NCI-H69 (cell line): ENCODE measurements around the gene CNN2.

Experiments
- DNase-seq: peaks from one replicate; lab custom pipeline; 2025; lab: John Stamatoyannopoulos, UW

Gene CNN2

DNA sequence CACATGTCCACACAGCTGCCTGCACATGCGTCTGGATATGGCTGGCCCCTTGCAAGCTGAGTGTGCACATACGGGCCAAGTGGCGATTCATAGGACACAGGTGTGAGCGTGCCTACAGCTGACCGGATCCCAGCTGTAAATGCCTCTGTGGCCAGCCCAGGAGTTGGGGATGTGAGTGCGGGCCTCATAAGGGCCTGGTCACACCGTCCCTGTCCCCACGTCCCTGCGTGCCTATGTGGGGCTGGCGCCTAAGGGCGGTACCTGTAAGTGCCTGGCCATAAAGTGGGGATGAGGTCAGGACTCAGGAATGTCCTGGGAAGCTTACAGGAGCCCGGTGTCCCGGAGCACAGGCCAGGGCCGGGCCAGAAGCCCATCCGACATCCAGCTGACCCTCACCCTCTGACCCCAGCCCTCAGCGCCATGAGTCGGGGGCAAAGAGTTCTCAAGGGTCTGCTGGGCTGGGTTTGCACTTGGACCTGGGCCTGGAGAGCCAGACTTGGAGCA, 39.2 kb downstream of the CNN2 start:
- no peak for DNase-seq

DNA sequence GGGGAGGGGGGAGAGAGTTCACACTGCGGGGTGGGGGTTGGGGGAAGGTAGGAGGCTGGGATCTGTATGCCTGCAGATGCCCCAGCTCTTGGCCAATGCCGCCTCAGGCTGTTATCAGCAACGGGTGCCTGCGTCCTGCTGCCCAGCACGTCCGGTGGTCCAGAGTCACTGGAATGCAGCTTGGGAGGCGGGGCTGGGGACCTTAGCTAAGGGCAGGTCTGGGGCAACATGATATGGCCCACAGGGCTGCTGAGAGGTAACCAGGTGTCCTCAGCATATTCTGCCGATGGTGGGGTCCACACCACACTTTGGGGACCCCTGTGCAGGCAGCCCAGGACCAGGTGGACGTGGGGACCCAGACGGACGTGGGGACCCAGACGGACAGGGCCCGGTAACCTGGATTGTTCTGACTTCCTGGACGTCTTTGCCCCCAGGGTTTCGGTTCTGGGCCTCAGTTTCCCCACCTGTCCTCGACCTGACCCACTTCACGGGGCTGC, 39.9 kb downstream of the CNN2 start:
- DNase-seq: no peak

GRCh38 chr19:1066748-1067340, 40.4 kb downstream of the CNN2 start, which contains the start of gene ARHGAP45:
Gene ARHGAP45 (plus strand): TSS chr19:1067167. CDS start chr19:1067406, 239 bp downstream.
- peak; percentile 71 for DNase-seq

DNA sequence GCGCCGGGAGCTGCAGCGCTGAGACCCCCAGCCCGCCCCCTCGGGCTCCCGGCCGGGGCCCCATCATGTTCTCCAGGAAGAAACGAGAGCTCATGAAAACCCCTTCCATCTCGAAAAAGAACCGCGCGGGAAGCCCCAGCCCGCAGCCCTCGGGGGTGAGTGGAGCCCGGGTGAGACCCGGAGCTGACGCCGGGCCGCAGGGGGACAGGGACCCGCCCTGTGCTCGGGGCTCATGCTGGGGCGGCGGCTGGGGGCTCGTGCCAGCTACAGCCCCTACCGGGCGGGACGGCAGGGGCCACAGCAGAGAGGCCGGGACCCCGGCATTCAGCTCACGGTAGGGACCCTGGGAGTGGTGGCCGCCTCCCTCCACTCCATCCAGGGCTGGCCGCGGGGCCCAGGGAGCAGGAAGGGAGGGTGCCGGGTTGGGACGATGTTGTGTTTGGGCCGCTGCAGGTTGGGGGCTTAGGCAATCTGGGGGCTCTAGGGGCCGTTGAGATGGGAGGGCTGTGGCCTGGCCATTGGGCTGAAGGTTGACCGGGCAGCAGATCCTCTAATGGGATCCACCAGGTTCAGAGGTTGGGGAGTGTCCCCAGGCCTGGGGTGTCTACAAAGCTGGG, 41.0 kb downstream of the CNN2 start:
- no peak for DNase-seq

DNA sequence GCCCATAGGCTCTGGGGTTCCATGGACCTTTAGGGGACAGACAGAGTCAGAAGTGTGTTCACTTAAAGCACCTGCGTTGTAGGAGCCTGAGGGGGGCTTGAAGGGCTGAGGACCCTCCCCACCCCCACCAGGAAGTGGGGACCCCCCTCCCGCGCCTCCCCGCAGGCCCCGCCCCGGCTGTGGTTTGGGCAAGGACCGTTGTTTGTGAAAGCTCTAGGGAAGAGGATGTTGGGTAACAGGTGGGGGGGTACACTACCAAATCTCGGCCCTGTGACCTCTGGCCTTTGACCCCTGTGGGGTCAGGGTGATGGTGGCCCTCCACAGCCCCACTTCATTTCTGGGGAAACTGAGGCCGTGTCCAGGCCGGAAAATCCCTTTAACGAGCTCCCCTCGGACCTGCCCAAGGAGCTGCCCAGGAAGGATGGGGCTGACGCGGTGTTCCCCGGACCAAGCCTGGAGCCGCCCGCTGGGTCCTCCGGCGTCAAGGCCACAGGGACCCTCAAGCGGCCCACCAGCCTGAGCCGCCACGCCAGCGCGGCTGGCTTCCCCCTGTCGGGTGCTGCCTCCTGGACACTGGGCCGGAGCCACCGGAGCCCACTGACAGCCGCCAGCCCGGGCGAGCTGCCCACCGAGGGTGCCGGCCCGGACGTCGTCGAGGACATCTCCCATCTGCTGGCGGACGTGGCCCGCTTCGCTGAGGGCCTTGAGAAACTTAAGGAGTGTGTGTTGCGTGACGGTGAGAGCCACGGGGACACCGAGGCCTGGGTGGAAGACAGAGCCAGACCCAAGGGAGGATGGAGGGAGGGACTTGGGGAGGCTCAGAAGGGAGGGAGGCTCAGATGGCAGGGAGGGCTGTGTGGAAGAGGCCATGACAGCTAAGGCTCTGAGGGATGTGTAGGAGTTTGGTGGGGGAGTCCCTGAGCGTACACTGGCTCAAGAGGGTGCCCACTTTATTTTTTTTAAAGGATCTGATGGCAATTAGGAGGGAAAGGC, 41.9 kb downstream of the CNN2 start:
- DNase-seq: no peak

DNA sequence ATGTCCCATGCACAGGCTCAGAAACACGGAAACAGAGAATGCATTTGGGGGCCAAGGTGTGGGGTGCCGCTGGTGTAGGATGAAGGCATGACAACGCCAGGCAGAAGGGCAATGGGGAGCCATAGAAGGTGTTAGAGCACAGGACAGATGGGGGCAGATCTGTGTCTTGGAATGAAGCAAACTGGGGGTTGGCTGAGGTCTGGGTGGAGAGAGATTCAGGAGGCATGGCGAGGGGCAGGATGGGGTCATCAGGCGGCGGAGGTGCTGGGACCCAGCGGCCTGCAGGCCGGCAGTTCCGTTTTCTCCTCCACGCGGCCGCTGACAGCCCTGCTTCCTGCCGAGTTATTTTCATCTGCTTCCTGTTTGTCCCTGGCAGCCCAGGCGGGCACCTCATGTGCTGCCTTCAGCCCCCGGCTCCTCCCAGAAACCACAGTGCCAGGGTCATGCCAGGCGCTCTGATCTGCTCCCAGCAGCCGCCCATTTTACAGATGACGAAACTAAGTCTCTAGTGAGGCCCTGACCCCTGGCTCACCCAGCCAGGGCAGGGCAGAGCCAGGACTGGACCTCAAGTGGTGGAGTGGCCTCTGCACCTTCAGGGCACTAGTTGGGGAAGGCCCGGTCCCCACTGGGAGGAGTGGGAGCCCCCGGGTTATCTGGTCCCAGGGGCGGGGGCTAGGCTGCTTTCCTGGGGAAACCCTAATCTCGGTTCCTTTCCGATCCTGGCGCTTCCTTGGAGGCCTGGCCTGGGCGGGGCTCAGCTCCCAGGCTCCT, 42.8 kb downstream of the CNN2 start:
- DNase-seq: peak; percentile 51

- peak; percentile 37 for DNase-seq
Observed at GRCh38 chr19:1070576-1070930, 44.1 kb downstream of the CNN2 start.

DNA sequence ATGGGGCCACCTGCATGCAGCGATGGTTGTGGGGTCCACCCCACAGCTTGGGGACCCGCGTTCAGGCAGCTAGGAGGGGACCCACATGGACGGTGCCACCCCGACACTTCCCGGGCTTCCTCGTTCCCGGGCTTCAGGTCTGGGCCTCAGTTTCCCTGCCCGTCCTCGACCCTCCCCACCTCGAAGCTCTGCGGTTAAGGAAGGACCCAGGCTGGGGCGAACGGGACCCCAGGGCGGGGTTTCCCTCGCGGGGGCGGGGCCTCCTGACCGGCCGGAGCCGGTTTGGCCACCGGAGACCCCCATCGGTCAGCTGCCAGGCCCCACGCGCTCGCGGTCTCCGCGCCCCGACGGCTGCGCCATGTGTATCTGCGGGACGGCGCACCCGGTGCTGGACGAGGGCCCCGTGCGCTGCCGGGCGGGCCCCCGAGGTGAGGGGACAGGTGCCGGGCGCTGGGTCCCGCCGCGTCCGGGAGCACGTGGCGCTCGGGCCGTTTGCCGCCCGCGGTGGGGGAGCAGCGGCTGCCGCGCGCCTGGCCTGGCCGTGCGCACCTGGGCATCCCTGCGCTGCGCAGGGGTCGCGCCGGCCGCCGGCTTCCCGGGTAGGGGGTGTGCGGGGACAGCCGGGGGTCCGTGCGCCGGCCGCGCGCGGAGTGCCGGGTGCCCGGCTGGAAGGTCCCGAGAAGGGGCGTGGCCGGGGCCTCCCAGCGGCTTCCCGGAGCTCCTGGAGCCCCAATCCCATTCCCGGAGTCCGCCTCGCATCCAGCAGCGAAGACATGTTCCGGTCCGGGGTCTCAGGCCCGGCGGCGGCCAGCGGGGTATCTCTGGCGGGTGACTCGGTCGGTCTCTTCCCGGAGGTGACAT, 44.8 kb downstream of the CNN2 start:
- DNase-seq: peak; percentile 63

- no peak for DNase-seq
Observed at GRCh38 chr19:1072371-1073015, 46.1 kb downstream of the CNN2 start.

GRCh38 chr19:1073063-1073955, 46.9 kb downstream of the CNN2 start:
- no peak for DNase-seq

GRCh38 chr19:1073956-1074517, 47.6 kb downstream of the CNN2 start:
- no peak for DNase-seq

DNA sequence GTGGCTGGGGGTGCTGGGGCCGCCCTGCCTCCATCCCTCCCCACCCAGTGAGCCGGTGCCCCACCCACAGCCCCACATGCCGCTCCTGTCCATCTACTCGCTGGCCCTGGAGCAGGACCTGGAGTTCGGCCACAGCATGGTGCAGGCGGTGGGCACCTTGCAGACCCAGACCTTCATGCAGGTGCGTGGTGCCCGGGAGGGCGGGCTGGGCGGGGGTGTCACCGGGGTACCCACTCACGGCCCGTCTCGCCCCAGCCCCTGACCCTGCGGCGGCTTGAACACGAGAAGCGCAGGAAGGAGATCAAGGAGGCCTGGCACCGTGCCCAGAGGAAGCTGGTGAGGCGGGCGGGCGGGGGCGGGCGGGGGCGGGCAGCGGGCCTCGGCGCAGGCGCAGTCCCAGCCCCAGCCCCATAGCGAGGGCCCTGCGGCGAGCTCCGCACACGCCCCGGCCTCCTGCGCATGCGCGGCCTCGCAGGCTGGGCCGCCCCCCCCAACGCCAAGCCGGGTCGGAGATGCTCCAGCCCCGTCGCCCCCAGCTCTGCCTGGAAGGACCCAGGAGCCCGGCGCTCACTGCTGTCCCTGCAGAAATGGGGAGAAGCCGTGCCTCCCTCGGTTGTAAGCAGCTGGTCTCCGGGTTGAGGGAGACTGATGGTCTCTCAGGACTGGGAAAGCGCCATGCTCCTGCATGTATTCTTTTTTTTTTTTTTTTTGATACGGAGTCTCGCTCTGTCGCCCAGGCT, 48.3 kb downstream of the CNN2 start:
- DNase-seq: peak; percentile 97

DNA sequence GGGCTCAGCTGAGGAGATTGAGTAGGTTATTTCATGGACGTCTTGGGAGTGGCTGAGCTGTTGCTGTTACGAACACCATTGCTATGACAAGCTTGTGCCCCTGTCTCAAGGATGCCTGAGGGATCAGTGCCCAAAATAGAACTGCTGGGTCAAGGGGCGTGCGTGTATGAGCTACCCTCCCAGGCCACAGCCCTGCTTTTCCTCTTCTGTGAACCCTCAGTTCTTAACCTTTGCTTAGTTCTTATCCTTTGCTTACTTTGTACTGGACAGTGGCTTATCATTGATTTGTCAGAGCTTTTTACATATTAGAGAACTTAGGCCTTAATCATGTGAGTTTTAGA, 49.6 kb downstream of the CNN2 start:
- DNase-seq: no peak

DNA sequence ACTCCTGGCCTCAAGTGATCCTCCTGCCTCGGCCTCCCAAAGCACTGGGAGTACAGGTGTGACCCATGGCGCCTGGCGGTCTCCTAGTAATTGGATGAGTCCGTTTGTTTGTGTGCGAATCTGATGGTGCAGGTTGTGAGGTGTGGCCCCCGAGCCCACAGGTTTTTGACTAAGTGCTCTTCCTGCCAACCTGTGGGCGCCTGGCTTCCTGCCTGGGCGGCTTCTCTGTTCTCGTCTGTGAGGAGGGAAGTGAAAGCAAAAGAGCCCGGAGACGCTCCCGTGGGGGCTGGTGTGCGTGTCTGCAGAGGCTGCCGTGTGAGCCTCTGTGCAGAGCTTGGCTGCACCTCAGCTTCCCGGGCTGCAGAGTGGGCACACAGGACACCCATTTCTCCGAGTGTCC, 50.5 kb downstream of the CNN2 start:
- DNase-seq: peak; percentile 65

GRCh38 chr19:1079566-1080111, 53.2 kb downstream of the CNN2 start:
- peak; percentile 85 for DNase-seq

DNA sequence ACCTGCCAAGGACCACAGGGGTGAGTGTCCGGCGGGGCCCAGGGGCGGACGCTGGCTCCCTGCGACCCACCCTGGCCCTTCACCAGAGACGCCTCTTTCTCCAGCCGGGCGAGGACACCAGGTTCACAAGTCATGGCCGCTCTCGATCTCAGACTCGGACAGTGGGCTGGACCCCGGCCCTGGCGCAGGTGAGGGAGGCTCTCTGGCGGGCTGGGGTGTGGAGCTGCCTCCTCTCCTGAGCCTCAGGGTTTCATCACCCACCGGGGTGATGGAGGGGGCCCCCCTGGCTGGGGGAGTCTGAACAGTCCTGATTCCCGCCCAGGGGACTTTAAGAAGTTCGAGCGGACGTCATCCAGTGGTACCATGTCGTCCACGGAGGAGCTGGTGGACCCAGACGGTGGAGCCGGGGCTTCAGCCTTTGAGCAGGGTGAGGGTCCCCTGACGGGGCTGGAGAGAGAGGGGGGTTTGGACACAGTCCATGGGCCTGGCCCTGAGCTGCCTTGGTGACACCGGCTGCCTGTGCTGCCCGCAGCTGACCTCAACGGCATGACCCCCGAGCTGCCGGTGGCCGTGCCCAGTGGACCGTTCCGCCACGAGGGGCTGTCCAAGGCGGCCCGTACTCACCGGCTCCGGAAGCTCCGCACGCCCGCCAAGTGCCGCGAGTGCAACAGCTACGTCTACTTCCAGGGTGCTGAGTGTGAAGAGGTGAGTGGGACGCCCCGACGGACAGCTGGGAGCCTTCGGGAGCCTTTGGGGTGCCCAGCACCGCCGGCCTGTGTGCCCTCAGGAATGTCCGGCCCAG, 54.2 kb downstream of the CNN2 start:
- DNase-seq: no peak
